MCF 10A (cell line): ENCODE measurements around the gene NFE2L2. TPM values are rescaled to one million over a fixed set of nuclear protein-coding genes. Genes with fewer than 3 reads are reported as not detected.
"Not testable (repeated sequence)": the region's sequence is repeated elsewhere in the genome, so short reads cannot be mapped to it uniquely, and the experiment has no call there.

ENCODE experiments used
- BruUV-seq: library from RNA; stranded (reverse); fragments of 400-500 nt; replicated peaks from 2 replicates; lab custom pipeline; 2021; lab: Mats Ljungman, UMichigan
- CTCF ChIA-PET: fragments of 300-600 bp; sonication (Branson Sonifier 250); formaldehyde crosslinking; extraction: SDS; loops from one replicate; lab custom pipeline; 2021; ENCODE audit warnings: antibody characterized with exemption, inconsistent platforms; lab: Yijun Ruan, JAX
- POLR2A ChIA-PET: fragments of 300-600, 350-650 bp; sonication (Branson Sonifier 250); formaldehyde crosslinking; extraction: SDS; loops from one replicate; lab custom pipeline; 2020; ENCODE audit warnings: antibody characterized with exemption, inconsistent platforms; lab: Yijun Ruan, JAX
- DNase-seq: peaks from one replicate; pipeline ENCODE4 v3.0.0-alpha.2; 2018; ENCODE audit not compliant: unreplicated experiment
- H3K27ac Mint-ChIP-seq: one replicate; pipeline ENCODE4 v1.8.0; 2022; ENCODE audit warnings: mild to moderate bottlenecking, low read depth, mixed read lengths; ENCODE audit not compliant: unreplicated experiment
- H3K27me3 Mint-ChIP-seq: one replicate; pipeline ENCODE4 v1.8.0; 2022; ENCODE audit warnings: mixed read lengths; ENCODE audit not compliant: insufficient read depth, unreplicated experiment
- H3K36me3 Mint-ChIP-seq: one replicate; pipeline ENCODE4 v1.8.0; 2022; ENCODE audit warnings: mild to moderate bottlenecking, moderate library complexity, mixed read lengths; ENCODE audit not compliant: insufficient read depth, unreplicated experiment
- H3K4me1 Mint-ChIP-seq: one replicate; pipeline ENCODE4 v1.8.0; 2022; ENCODE audit warnings: mixed read lengths; ENCODE audit not compliant: insufficient read depth, unreplicated experiment
- H3K4me3 Mint-ChIP-seq: one replicate; pipeline ENCODE4 v1.8.0; 2022; ENCODE audit warnings: mild to moderate bottlenecking, moderate library complexity, mixed read lengths; ENCODE audit not compliant: unreplicated experiment
- H3K9me3 Mint-ChIP-seq: one replicate; pipeline ENCODE4 v1.8.0; 2022; ENCODE audit warnings: mixed read lengths; ENCODE audit not compliant: unreplicated experiment
- intact Hi-C: fragments of 100-400 bp; cut with micrococcal nuclease; formaldehyde crosslinking; loops from 2 replicates; pipeline ENCODE4 v1.14.1; 2022
- total RNA-seq: library from RNA; stranded (reverse); gene quantifications from 2 replicates; pipeline ENCODE4 v1.2.3, GENCODE V29; 2022
- TF ChIP-seq, protein P1 (sequence below): fragments of 200-600 bp; IDR thresholded peaks from one replicate; pipeline ENCODE4 v1.8.0; 2022; ENCODE audit warnings: antibody characterized with exemption, mild to moderate bottlenecking; ENCODE audit not compliant: unreplicated experiment

The NFE2L2 gene
- total RNA-seq, 1 experiment from 2014 or later: 180 TPM

DNA sequence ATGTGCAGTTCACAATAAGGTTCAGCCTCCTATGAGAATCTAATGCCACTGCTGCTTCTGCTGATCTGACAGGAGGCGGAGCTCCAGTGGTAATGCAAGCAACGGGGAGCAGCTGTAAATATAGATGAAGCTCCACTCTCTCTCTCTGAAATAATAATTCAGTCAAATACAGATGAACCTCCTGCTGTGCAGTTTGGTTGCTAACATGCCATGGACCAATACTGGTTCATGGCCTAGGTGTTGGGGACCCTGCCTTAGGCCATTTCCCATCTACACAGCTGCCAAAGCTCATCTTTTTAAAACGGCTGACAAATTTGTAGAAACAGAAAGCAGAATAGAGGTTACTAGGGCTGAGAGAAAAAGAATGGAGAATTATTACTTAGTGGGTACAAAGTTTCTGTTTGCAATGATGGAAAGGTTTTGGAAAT is 62.6 kb downstream of the NFE2L2 start:
- Mint-ChIP-seq H3K9me3 (no peaks in the 10 kb centered on the region), H3K4me3 (no peak overlapping the region), H3K27me3 (no peaks in the 10 kb centered on the region), H3K4me1 (no peaks in the 10 kb centered on the region), H3K36me3 (peaks cover 6% of the 10 kb centered on the region), H3K27ac (no peak overlapping the region)
- POLR2A ChIA-PET: interaction anchor here (0.9 to 8.0 kb wide), 4 partner anchors 10 to 36 kb away, joined by 3 to 61 read pairs (median 4); partner anchors contain the start of gene HNRNPA3
- CTCF ChIA-PET: interaction anchor here (1.1 to 1.2 kb wide), 2 partner anchors 927 to 1075 kb away, joined by 3 to 4 read pairs; no protein-coding TSS in a partner anchor
- TF ChIP-seq, protein P1, sequence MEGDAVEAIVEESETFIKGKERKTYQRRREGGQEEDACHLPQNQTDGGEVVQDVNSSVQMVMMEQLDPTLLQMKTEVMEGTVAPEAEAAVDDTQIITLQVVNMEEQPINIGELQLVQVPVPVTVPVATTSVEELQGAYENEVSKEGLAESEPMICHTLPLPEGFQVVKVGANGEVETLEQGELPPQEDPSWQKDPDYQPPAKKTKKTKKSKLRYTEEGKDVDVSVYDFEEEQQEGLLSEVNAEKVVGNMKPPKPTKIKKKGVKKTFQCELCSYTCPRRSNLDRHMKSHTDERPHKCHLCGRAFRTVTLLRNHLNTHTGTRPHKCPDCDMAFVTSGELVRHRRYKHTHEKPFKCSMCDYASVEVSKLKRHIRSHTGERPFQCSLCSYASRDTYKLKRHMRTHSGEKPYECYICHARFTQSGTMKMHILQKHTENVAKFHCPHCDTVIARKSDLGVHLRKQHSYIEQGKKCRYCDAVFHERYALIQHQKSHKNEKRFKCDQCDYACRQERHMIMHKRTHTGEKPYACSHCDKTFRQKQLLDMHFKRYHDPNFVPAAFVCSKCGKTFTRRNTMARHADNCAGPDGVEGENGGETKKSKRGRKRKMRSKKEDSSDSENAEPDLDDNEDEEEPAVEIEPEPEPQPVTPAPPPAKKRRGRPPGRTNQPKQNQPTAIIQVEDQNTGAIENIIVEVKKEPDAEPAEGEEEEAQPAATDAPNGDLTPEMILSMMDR: no peak
- intact Hi-C loops: no loop called here
- DNase-seq: no peak
- no TSS peak for BruUV-seq

DNA sequence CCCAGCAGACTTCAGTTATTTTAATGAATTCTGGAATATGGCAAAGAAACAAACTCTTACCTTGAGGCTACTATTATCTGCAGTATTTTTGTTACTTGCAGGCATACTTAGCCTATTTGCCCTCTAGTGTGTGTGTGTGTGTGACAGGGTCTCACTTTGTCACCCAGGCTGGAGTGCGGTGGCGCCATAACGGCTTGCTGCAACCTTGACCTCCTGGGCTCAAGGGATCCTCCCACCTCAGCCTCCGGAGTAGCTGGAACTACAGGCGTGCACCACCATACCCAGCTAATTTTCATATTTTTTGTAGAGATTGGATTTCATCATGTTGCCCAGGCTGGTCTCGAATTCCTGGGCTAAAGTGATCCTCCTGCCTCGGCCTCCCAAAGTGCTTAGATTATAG is 64.1 kb downstream of the NFE2L2 start:
- CTCF ChIA-PET: interaction anchor here (0.6 to 1.0 kb wide), 2 partner anchors 10 to 549 kb away, joined by 3 to 4 read pairs; no protein-coding TSS in a partner anchor
- H3K9me3 Mint-ChIP-seq, BruUV-seq, H3K4me1 Mint-ChIP-seq, DNase-seq, H3K4me3 Mint-ChIP-seq, H3K27me3 Mint-ChIP-seq, H3K27ac Mint-ChIP-seq, intact Hi-C loops, H3K36me3 Mint-ChIP-seq: not testable (repeated sequence)
- POLR2A ChIA-PET: interaction anchor here (1.0 to 8.0 kb wide), 2 partner anchors 12 to 35 kb away, joined by 3 to 61 read pairs; partner anchors contain the start of gene HNRNPA3

DNA sequence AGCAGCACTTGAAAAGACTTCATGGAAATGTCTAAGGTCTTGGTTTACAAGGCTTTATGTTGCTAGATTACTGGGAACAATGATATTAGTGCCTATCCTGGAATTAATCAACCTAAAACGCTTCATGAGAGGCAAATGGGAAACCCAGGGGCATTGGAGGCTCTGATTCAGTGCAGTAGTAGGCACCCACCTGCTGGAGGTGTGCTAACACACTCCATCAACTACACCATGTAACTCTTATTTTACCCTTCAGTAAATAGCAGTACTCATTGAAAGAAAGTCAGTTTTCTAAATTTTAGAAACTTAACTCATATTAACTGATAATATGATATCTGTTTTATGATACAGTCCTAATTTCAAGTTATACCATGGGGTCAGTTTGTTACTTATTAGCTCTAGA is 69.3 kb downstream of the NFE2L2 start:
- ChIA-PET POLR2A (interaction anchor here (0.6 to 3.2 kb wide), 9 partner anchors 9 to 68 kb away, joined by 3 to 27 read pairs (median 4); partner anchors contain the start of gene HNRNPA3), CTCF (interaction anchor here (0.7 to 2.0 kb wide), 3 partner anchors 31 to 942 kb away, joined by 3 to 7 read pairs (median 3); no protein-coding TSS in a partner anchor)
- Mint-ChIP-seq H3K27ac (no peak overlapping the region), H3K9me3 (no peaks in the 10 kb centered on the region), H3K4me3 (no peak overlapping the region), H3K36me3 (no peaks in the 10 kb centered on the region), H3K27me3 (no peaks in the 10 kb centered on the region), H3K4me1 (peaks cover 6% of the 10 kb centered on the region)
- TF ChIP-seq, protein P1: no peak
- intact Hi-C loops: no loop called here
- BruUV-seq: no TSS peak
- no peak for DNase-seq

DNA sequence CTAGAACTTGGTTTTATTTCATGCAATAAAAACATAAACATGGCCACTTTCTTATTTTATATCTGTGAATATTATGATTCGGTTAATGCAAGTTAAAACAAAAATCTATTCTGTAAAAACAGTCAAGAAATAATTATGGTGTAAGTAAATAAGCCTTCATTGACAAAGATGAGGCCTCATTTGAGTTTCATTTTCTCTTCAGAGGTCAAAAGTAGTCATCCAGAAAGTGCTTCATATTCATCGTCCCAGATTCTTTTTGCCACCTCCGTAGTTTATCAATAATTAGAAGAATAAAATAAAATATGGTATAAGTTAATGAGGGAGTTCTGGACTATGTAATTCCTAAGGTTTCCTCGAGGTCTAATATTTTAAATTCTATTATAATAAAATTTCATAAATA is 71.3 kb downstream of the NFE2L2 start:
- ChIA-PET POLR2A (interaction anchor here (2.0 to 3.2 kb wide), 3 partner anchors 19 to 70 kb away, joined by 6 to 27 read pairs (median 11); partner anchors contain the start of gene HNRNPA3), CTCF (interaction anchor here (0.7 to 1.0 kb wide), 2 partner anchors 28 to 543 kb away, joined by 3 to 5 read pairs; no protein-coding TSS in a partner anchor)
- intact Hi-C loops: no loop called here
- no peak overlapping the region for H3K27ac Mint-ChIP-seq
- no peak overlapping the region for H3K4me3 Mint-ChIP-seq
- TF ChIP-seq, protein P1: no peak
- H3K4me1 Mint-ChIP-seq: peaks cover 6% of the 10 kb centered on the region
- BruUV-seq: no TSS peak
- no peak for DNase-seq
- H3K36me3 Mint-ChIP-seq: no peaks in the 10 kb centered on the region
- H3K27me3 Mint-ChIP-seq: no peaks in the 10 kb centered on the region
- no peaks in the 10 kb centered on the region for H3K9me3 Mint-ChIP-seq
